Activated naive CD8-positive, alpha-beta T cell treated with anti-CD3 and anti-CD28 coated beads, Interleukin-2, amount 50 U/mL, for 24 hours (primary cell): ENCODE data around the gene DDR1.
"Not testable (repeated sequence)": the region's sequence is repeated elsewhere in the genome, so short reads cannot be mapped to it uniquely, and the experiment has no call there.

Experiments
- ATAC-seq: fragments of 150-1000 bp; cut with Tn5 transposase; one replicate; pipeline ENCODE4 v1.10.0; 2021
- DNase-seq: peaks from one replicate; pipeline ENCODE4 v3.0.0; 2021
- H3K27ac Mint-ChIP-seq: one replicate; pipeline ENCODE4 v1.8.0; 2021; ENCODE audit warnings: mild to moderate bottlenecking, mixed read lengths
- H3K27me3 Mint-ChIP-seq: one replicate; pipeline ENCODE4 v1.8.0; 2021; ENCODE audit warnings: mixed read lengths
- H3K36me3 Mint-ChIP-seq: one replicate; pipeline ENCODE4 v1.8.0; 2021; ENCODE audit warnings: low read depth, mixed read lengths
- H3K4me1 Mint-ChIP-seq: one replicate; pipeline ENCODE4 v1.8.0; 2021; ENCODE audit warnings: mixed read lengths
- H3K4me3 Mint-ChIP-seq: one replicate; pipeline ENCODE4 v1.8.0; 2021; ENCODE audit warnings: mild to moderate bottlenecking, moderate library complexity, mixed read lengths
- H3K9me3 Mint-ChIP-seq: one replicate; pipeline ENCODE4 v1.8.0; 2021; ENCODE audit warnings: mixed read lengths

Gene DDR1

DNA sequence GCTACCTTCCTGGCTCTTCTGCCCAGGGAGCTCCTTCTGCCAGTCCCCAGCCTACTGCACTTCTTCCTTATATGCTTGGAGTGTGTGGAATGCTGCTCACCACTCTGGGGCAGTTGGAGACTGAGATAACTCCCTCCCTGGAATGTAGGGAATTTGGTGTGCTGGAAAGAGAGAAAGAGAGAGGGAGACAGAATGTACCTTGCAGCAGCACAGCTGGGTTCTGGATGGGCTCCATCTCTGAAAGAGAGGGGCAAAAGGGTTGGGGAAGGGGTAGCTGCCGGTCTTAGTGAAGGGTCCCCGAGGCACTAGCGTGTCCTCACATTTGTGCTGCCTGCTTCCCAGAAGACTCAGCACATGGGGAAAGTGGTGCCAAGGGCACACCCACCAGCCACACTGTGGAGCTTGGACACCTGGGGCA, 40.2 kb upstream of the DDR1 start:
- H3K27ac Mint-ChIP-seq: no peak overlapping the region
- DNase-seq (no peak), ATAC-seq (no peak)
- H3K9me3 Mint-ChIP-seq: no peaks in the 10 kb centered on the region
- H3K4me3 Mint-ChIP-seq: no peak overlapping the region
- no peaks in the 10 kb centered on the region for H3K36me3 Mint-ChIP-seq
- no peaks in the 10 kb centered on the region for H3K27me3 Mint-ChIP-seq
- peaks cover 31% of the 10 kb centered on the region for H3K4me1 Mint-ChIP-seq

DNA sequence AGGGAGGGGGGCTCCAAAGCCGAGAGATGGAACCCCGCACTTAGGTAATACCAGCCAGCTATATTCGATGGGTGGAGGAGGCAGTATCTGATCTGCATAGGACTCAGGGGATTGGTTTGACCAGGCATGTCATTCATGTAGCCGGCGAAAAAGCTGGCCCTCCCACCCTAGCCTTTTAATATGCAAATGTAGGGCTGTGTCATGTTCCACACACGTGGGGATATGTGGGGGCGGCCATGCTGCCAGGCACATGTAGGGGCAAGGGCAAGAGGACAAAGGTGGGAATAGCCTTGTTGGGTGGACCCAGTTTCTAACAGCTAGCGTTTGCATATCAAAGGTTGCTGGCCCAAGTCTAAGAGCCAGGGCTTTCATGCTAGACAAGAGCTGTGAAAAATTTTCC, 39.1 kb upstream of the DDR1 start:
- no peaks in the 10 kb centered on the region for H3K27me3 Mint-ChIP-seq
- H3K36me3 Mint-ChIP-seq: no peaks in the 10 kb centered on the region
- no peak overlapping the region for H3K4me3 Mint-ChIP-seq
- H3K4me1 Mint-ChIP-seq: peaks cover 31% of the 10 kb centered on the region
- H3K27ac Mint-ChIP-seq: no peak overlapping the region
- DNase-seq (no peak), ATAC-seq (no peak)
- H3K9me3 Mint-ChIP-seq: peaks cover under 1% of the 10 kb centered on the region

DNA sequence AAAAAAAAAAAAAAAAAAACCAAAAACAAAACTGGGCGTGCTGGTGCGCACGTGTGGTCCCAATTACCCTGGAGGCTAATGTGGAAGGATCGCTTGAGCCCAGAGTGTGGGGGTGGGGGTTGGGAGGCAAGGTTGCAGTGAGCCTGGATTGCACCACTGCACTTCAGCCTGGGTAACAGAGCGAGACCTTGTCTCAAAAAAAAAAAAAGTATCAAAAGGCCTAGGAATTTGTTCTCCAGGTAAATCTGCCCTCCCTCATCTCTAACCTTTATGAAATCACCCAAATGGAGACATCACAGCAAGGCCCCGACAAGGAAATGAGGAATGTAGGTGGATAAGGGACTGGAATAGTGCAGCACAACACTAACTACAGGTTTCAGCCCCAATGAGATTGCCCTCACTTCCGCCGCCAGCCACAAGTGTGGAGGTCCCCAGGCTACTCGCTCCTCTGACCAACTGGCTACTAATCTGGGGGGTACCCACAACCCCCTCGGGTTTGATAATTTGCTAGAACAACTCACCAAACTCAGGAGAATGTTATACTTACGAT, 36.8 kb upstream of the DDR1 start:
- H3K36me3 Mint-ChIP-seq: peaks cover 3% of the 10 kb centered on the region
- no peak overlapping the region for H3K4me3 Mint-ChIP-seq
- H3K4me1 Mint-ChIP-seq: peaks cover 18% of the 10 kb centered on the region
- ATAC-seq (no peak), DNase-seq (no peak)
- H3K27ac Mint-ChIP-seq: no peak overlapping the region
- H3K9me3 Mint-ChIP-seq: peaks cover 15% of the 10 kb centered on the region
- no peaks in the 10 kb centered on the region for H3K27me3 Mint-ChIP-seq

DNA sequence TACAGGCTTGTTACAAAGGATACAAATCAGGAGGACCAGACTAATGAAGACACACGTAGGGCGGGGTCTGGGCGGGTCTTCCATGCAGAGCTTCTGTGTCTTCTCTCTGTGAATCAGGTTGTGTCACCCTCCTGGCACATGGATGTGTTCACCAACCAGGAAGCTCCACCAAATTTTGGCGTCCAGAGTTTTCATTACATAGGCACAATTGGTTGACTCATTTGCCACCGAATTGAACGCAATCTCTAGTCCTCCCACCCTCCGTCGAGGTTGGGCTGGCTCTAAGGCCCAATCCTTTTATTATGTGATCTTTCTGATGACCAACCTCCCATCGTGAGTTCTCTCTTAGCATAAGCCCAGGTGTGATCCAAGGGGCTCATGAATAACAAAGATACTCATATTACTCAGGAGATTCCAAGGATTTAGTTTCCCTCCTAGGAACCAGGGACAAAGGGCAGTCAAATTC, 36.3 kb upstream of the DDR1 start:
- no peak for ATAC-seq
- no peak overlapping the region for H3K4me3 Mint-ChIP-seq
- H3K27ac Mint-ChIP-seq: no peak overlapping the region
- peaks cover 15% of the 10 kb centered on the region for H3K4me1 Mint-ChIP-seq
- peaks cover 15% of the 10 kb centered on the region for H3K9me3 Mint-ChIP-seq
- H3K27me3 Mint-ChIP-seq: no peaks in the 10 kb centered on the region
- no peak for DNase-seq
- H3K36me3 Mint-ChIP-seq: peaks cover 3% of the 10 kb centered on the region

DNA sequence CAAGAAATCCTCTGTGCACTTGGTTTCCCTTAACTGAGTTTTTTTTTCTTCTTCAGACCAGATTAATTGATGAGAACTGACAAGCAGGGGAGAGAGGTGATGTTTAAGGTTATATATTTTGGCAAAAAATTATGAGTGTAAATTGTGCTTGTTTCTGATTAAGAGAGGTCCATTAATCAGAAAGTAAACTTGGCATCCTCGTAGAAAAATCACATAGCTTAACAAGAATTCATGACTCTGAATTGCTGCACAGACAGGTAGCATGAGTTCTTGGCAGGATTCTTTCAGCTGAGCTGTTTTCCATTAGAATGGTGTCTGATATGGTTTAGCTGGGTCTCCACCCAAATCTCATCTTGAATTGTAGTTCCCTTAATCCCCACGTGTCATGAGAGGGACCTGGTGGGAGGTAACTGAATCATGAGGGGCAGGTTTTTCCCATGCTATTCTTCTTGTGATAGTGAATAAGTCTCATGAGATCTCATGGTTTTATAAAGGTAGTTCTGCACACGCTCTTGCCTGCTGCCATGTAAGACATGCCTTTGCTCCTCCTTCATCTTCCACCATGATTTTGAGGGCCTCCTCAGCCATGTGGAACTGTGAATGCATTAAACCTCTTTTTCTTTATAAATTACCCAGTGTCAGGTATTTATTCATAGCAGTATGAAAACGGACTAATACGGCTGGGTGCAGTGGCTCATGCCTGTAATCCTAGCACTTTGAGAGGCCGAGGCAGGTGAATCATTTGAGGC, 34.2 kb upstream of the DDR1 start:
- DNase-seq (no peak), ATAC-seq (no peak)
- H3K9me3 Mint-ChIP-seq: peaks cover 15% of the 10 kb centered on the region
- peaks cover 2% of the 10 kb centered on the region for H3K4me1 Mint-ChIP-seq
- peaks cover 3% of the 10 kb centered on the region for H3K36me3 Mint-ChIP-seq
- H3K27me3 Mint-ChIP-seq: no peaks in the 10 kb centered on the region
- H3K27ac Mint-ChIP-seq: no peak overlapping the region
- no peak overlapping the region for H3K4me3 Mint-ChIP-seq

DNA sequence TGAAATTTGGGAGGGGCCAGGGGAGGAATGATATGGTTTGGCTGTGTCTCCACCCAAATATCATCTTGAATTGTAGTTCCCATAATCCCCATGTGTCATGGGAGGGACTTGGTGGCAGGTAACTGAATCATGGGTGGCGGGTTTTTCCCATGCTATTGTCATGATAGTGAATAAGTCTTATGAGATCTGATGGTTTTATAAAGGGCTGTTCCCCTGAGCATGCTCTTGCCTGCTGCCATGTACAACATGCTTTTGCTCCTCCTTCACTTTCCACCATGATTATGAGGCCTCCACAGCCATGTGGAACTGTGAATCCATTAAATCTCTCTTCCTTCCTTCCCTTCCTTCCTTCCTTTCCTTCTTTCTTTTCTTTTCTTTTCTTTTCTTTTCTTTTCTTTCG, 31.9 kb upstream of the DDR1 start:
- not testable (repeated sequence) for DNase-seq, H3K4me3 Mint-ChIP-seq, ATAC-seq, H3K27ac Mint-ChIP-seq, H3K27me3 Mint-ChIP-seq, H3K4me1 Mint-ChIP-seq, H3K36me3 Mint-ChIP-seq
- peaks cover 15% of the 10 kb centered on the region for H3K9me3 Mint-ChIP-seq

DNA sequence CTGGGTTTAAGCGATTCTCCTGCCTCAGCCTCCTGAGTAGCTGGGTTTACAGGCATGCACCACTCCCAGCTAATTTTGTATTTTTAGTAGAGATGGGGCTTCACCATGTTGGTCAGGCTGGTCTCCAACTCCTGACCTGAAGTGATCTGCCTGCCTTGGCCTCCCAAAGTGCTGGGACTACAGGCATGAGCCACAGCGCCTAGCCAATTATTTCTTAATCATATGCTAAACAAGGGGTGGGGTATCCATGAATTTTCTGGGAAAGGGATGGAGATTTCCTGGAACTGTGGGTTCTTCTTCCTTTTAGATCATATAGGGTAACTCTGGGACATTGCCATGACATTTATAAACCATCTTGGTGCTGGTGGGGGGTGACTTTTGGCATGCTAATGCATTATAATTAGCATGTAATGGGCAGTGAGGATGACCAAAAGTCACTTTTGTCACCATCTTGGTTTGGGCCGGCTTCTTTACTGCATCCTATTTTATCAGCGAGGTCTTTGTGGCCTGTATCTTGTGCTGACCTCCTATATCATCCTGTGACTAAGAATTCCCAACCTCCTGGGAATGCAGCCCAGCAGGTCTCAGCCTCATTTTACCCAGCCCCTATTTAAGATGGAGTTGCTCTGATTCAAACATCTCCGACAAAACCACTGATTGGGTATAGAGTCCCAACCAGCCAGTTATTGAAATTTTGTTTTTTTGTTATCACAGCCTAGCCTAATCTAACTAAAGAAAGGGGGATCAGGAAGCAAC, 29.9 kb upstream of the DDR1 start:
- Mint-ChIP-seq H3K4me1 (no peaks in the 10 kb centered on the region), H3K36me3 (peaks cover 11% of the 10 kb centered on the region), H3K27ac (no peak overlapping the region), H3K27me3 (no peaks in the 10 kb centered on the region), H3K4me3 (no peak overlapping the region), H3K9me3 (peaks cover 27% of the 10 kb centered on the region)
- ATAC-seq (no peak), DNase-seq (no peak)

DNA sequence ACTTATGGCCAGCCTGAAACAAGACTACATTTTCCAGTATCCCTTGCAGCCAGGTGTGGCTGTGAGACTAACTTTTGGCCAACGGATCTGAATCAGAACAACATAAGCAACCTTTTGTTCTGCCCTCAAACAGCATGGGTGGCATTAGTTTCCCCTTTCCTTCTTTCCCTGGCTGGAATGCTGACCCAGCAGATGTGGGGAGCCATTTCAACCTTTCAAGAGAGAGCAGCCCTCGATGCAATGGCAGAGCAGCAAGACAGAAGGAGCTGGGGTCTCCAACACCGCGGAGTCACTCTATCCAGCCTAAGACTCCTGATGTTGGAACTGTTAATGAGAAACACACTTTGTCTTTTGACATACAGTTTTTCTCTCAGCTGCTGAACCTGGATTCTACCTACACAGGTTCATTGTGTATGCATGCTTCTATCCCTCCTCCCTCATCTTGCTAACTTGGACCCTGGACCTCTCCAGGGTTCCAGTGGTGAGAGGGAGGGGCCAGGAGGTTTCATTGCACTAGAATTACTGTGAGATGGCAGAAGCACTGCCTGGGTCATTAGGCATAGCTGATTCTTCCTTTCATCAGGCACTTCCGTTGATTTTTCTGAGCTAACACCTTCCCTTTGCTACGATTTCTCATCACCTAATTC, 28.8 kb upstream of the DDR1 start:
- Mint-ChIP-seq H3K4me1 (no peaks in the 10 kb centered on the region), H3K4me3 (no peak overlapping the region), H3K36me3 (peaks cover 11% of the 10 kb centered on the region), H3K27me3 (no peaks in the 10 kb centered on the region), H3K9me3 (peaks cover 23% of the 10 kb centered on the region), H3K27ac (no peak overlapping the region)
- DNase-seq (no peak), ATAC-seq (no peak)

DNA sequence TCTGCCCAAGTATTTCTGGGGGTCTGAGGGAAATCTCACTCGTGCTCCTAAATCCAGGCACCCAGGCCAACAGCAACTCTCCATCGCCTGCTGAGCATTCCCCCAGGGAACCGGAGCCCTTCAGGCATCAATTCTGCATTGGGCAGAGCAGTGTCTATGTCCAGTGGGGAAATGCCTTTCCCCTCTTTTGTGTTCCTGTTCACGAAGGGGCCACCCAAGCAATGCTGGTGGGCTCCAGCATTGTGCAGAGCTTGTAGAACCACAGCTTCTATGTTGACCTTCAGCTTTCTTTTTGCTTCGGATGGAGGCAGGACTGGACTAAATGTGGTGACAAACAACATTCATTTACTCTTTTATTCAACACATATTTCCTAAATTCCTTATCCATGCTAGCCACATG, 27.2 kb upstream of the DDR1 start:
- no peak overlapping the region for H3K27ac Mint-ChIP-seq
- no peak overlapping the region for H3K4me3 Mint-ChIP-seq
- peaks cover 22% of the 10 kb centered on the region for H3K9me3 Mint-ChIP-seq
- ATAC-seq: no peak
- peaks cover 13% of the 10 kb centered on the region for H3K36me3 Mint-ChIP-seq
- no peak for DNase-seq
- peaks cover 14% of the 10 kb centered on the region for H3K4me1 Mint-ChIP-seq
- no peaks in the 10 kb centered on the region for H3K27me3 Mint-ChIP-seq

DNA sequence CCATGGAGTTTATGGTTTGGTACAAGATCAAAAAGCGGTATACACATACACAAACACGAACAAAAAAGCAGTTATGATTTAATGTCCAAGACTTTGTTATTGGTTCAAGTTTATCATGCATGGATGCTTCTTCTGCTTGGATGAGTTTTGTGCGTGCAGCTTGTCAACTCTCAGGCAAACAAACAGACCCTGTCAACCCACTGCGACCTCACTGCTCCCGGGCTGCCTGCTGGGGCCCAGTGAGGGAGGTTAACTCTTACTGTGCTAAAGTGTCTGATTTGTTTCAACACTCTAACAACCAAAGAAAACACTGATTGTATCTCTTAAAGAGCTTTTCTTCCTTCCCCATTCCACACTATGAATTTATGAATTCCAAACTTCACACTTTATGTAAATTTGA, 26.8 kb upstream of the DDR1 start:
- Mint-ChIP-seq H3K27ac (no peak overlapping the region), H3K36me3 (peaks cover 13% of the 10 kb centered on the region), H3K4me3 (no peak overlapping the region), H3K27me3 (no peaks in the 10 kb centered on the region), H3K4me1 (peaks cover 15% of the 10 kb centered on the region), H3K9me3 (peaks cover 19% of the 10 kb centered on the region)
- DNase-seq (no peak), ATAC-seq (no peak)

DNA sequence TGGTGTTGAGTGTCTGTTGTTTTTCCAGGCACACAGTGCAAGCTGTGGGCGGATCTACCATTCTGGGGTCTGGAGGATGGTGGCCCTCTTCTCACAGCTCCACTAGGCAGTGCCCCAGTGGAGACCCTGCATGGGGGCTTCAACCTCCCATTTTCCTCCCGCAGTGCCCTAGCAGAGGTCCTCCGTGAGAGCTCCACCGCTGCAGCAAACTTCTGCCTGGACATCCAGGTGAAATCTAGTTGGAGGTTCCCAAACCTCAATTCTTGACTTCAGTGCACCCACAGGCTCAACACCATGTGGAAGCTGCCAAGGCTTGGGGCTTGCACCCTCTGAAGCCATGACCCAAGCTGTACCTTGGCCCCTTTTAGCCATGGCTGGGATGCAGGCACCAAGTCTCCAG, 24.6 kb upstream of the DDR1 start:
- not testable (repeated sequence) for ATAC-seq, DNase-seq, H3K27me3 Mint-ChIP-seq, H3K4me3 Mint-ChIP-seq, H3K27ac Mint-ChIP-seq
- Mint-ChIP-seq H3K9me3 (peaks cover 19% of the 10 kb centered on the region), H3K36me3 (peaks cover 13% of the 10 kb centered on the region), H3K4me1 (peaks cover 27% of the 10 kb centered on the region)

DNA sequence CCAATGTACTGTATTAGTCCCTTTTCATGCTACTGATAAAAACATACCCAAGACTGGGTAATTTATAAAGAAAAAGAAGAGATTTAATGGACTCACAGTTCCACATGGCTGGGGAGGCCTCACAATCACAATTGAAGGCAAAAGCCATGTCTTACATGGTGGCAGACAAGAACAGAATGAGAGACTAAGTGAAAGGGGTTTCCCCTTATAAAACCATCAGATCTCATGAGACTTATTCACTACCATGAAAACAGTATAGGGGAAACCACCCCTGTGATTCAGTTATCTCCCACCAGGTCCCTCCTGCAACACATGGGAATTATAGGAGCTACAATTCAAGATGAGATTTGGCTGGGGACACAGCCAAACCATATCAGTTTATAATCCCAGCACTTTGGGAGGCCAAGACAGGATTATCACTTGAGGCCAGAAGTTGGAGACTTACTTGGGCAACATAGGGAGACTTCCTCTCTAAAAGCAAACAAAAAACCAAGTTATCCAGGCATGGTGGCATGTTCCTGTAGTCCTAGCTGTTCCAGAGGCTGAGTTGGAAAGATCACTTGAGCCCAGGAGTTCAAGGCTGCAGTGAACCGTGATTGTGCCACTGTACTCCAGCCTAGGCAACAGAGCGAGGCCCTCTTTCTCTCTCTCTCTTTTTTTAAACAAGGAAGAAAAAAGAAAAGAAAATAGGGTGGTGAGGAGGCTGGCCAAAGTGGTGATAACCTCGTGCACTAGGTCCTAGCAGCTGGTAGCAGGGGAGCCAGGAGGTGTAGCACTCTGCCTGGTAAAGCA, 22.9 kb upstream of the DDR1 start:
- Mint-ChIP-seq H3K9me3 (peaks cover 19% of the 10 kb centered on the region), H3K4me3 (no peak overlapping the region), H3K4me1 (peaks cover 27% of the 10 kb centered on the region), H3K27ac (no peak overlapping the region), H3K36me3 (peaks cover 13% of the 10 kb centered on the region), H3K27me3 (no peaks in the 10 kb centered on the region)
- DNase-seq (no peak), ATAC-seq (peak; percentile 43)

DNA sequence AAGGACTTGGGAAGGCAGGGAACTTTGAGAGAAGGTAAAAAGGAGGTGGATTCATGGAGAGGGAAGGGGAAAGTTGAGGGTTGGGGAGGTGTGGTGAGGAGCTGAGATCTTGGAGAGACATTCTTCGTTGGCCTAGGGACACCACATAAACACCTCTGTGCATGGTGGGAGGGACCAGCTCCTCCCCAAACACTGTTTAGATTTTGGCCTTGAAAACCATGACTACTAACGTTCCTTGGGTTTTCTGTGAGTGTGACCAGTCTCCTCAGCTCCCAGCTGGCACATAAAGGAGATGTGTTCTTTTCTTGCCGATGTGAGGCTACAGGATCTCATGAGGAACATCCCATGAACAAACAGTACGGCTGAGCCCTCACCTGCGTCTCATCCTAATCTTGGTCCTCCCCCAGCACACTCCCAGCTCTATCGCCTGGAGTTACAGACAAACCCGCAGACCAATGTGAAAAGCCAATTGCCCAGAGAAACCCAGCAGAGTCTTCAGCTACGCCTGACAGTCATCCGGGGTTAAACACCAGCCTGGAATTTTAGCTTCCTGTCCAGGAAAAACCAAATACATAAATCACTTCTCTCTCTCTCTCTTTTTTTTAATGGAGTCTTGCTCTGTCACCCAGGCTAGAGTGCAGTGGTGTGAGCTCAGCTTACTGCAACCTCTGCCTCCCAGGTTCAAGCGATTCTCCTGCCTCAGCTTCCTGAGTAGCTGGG, 22.0 kb upstream of the DDR1 start:
- ATAC-seq: no peak
- H3K9me3 Mint-ChIP-seq: peaks cover 19% of the 10 kb centered on the region
- no peak for DNase-seq
- peaks cover 13% of the 10 kb centered on the region for H3K36me3 Mint-ChIP-seq
- peaks cover 27% of the 10 kb centered on the region for H3K4me1 Mint-ChIP-seq
- H3K27ac Mint-ChIP-seq: no peak overlapping the region
- H3K4me3 Mint-ChIP-seq: no peak overlapping the region
- no peaks in the 10 kb centered on the region for H3K27me3 Mint-ChIP-seq
